Mucosa of descending colon (tissue), 3 donors: ENCODE measurements around the gene NUP85. TPM values are rescaled to one million over a fixed set of nuclear protein-coding genes. Genes with fewer than 3 reads are reported as not detected.

Source experiments
- ATAC-seq: fragments of 200-7000 bp; cut with Tn5 transposase; one replicate; pipeline ENCODE4 v1.9.1; 2020; ENCODE audit warnings: mild to moderate bottlenecking, moderate library complexity
- DNase-seq, 3 donors: peaks; one replicate each; pipeline ENCODE4 v3.0.0-alpha.2; 2020
- H3K36me3 ChIP-seq: fragments of 200-600 bp; one replicate; pipeline ENCODE4 v1.8.0; 2021; ENCODE audit warnings: low read depth, mild to moderate bottlenecking
- H3K4me1 ChIP-seq: fragments of 200-600 bp; one replicate; pipeline ENCODE4 v1.8.0; 2021; ENCODE audit warnings: low read depth, mild to moderate bottlenecking
- H3K4me3 ChIP-seq: fragments of 200-600 bp; one replicate; pipeline ENCODE4 v1.8.0; 2021; ENCODE audit warnings: mild to moderate bottlenecking
- H3K9me3 ChIP-seq: fragments of 200-600 bp; one replicate; pipeline ENCODE4 v1.8.0; 2021; ENCODE audit warnings: mild to moderate bottlenecking
- intact Hi-C, 2 donors: fragments of 100-400 bp; cut with DNase I in 1 of 2; cut with micrococcal nuclease in 1 of 2; formaldehyde crosslinking; loops; one replicate each; pipeline versions ENCODE4 v1.11.0 to v1.11.1; 2022; cut with DNase I, micrococcal nuclease
- total RNA-seq, 3 donors: library from RNA; stranded (reverse); fragmentation: NEBNext Ultra II Directional in 2 of 3; extraction: Animal tissue kit (Norgen Biotek cat#: 25700) in 2 of 3; gene quantifications; one replicate each; pipeline versions ENCODE4 v1.2.1 to v1.2.4, GENCODE V29; 2021 to 2023
- TF ChIP-seq, protein P1 (sequence below): fragments of 200-600 bp; IDR thresholded peaks from one replicate; pipeline ENCODE4 v1.8.0; 2022; ENCODE audit warnings: antibody characterized with exemption, mild to moderate bottlenecking
- donor health status: DM: no; HTN: no; CAD: no; lungs with moderate emphysema.
- donor health status: DM: no; HTN: no; CAD: no.
- donor health status: DM: no; HTN: yes; CAD: no.

Gene NUP85
- total RNA-seq, 3 donors from 2014 or later: 48.4 to 63.4 (median 62.2) TPM

DNA sequence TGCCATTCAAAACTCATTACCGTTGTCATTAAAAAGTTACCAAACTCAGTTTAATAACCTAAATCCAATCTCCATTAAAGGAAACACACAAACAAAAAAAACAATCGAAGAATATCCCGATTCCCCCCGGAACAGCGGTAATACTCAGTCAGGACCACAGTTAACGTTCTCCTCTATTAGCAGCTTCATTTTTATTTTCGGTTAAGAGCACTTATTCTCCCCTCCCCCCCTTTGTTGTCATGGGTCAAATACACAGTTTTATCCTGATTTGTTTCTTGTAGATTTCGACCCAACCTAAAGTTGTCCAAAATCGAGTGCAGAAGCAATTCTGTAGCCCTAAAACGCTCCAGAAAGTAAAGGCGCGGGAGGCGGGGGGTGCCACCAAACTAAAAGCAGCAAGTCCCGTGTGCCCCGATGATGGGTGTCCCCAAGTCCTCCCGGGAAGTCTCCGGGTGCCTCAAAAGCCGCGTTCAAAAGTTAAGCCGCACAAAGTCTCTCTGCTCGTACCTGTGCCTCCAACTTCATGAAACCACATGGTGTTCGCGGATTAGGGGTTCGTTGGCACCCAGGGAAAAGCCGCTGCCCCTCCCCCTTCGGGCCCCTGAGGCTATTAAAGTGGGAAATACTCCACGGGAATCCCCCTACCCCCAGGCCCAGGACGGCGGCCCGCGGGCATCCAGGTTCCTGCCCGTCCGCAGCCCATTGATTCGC is 23.7 kb upstream of the NUP85 start:
- TF ChIP-seq, protein P1, sequence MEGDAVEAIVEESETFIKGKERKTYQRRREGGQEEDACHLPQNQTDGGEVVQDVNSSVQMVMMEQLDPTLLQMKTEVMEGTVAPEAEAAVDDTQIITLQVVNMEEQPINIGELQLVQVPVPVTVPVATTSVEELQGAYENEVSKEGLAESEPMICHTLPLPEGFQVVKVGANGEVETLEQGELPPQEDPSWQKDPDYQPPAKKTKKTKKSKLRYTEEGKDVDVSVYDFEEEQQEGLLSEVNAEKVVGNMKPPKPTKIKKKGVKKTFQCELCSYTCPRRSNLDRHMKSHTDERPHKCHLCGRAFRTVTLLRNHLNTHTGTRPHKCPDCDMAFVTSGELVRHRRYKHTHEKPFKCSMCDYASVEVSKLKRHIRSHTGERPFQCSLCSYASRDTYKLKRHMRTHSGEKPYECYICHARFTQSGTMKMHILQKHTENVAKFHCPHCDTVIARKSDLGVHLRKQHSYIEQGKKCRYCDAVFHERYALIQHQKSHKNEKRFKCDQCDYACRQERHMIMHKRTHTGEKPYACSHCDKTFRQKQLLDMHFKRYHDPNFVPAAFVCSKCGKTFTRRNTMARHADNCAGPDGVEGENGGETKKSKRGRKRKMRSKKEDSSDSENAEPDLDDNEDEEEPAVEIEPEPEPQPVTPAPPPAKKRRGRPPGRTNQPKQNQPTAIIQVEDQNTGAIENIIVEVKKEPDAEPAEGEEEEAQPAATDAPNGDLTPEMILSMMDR: no peak
- intact Hi-C loops: no loop called here
- DNase-seq (peak in 2 of 3 donors; percentile 63 to 64), ATAC-seq (no peak)
- H3K36me3 ChIP-seq: no peaks in the 10 kb centered on the region
- H3K9me3 ChIP-seq: no peaks in the 10 kb centered on the region
- peak overlapping the region; percentile 87 for H3K4me3 ChIP-seq
- peaks cover 8% of the 10 kb centered on the region for H3K4me1 ChIP-seq

DNA sequence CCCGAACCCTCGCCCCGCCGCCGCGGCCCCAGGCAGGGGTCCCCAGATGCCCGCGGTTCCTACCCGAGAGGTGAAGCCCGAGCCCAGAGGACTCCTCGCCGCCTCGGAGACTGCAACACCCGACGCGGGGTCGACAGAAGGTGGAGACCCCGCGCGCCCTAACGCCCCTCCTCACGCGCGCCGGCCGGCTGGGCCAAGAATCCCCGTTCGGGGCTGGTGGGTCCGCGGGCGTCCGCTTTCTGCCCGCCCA is 23.2 kb upstream of the NUP85 start:
- no peaks in the 10 kb centered on the region for H3K9me3 ChIP-seq
- TF ChIP-seq, protein P1: no peak
- no peaks in the 10 kb centered on the region for H3K36me3 ChIP-seq
- peak overlapping the region; percentile 87 for H3K4me3 ChIP-seq
- peaks cover 8% of the 10 kb centered on the region for H3K4me1 ChIP-seq
- peak in 2 of 3 donors; percentile 56 to 64 for DNase-seq
- intact Hi-C loops: no loop called here
- peak; percentile 1 for ATAC-seq

DNA sequence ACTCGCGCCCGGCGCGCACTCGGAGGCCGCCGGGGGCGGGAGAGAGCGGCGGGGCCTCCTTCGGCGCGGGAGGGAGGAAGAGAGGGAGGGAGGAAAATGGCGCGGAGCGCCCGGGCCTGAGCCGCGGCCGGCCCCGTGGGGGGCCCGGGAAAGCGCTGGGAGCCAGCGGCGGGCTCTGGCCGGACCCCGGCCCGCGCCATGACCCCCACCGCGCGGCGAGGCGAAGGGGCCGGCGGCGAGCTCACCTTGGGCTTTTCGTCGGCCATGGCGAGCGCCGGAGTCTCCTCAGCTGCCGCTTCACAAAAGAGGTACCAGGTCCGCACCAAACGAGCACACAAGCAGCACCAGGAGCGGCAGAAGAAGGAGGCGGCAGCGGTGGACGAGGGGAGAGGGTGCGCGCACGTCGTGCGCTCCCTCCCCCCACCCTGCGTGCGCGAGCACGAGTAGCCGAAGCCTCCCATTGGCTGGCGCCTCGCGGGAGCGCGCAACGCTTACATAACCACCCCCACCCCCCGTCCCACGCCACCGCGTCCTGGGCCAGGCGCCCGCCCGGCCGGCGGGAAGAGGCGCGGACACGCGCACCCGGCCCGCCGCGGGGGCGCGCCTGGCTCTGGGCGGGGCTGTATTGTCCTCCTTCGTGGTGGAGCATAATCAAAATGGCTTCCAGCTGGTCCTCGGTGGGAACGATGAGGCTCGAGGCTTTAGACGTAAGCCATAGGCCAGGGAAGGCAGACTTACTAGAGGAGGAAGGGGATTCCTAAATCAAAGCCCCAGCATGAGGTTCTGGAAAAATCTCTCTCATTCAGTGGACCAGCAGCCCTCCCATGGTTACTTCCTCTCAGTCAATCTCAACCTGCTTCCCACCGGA is 22.7 kb upstream of the NUP85 start, which contains the start of gene SUMO2:
Gene SUMO2, minus strand, starts transcription at position 391 of the 868 bp plus-strand sequence. Its CDS starts 125 bp downstream, at position 266.
- no peaks in the 10 kb centered on the region for H3K9me3 ChIP-seq
- DNase-seq (peak; percentile 98), ATAC-seq (peak; percentile 97)
- intact Hi-C loops: no loop called here
- TF ChIP-seq, protein P1: peak; percentile 46
- peak within 1 kb of the TSS; percentile 87 for H3K4me3 ChIP-seq
- no peaks in the 10 kb centered on the region for H3K36me3 ChIP-seq
- peaks cover 8% of the 10 kb centered on the region for H3K4me1 ChIP-seq

DNA sequence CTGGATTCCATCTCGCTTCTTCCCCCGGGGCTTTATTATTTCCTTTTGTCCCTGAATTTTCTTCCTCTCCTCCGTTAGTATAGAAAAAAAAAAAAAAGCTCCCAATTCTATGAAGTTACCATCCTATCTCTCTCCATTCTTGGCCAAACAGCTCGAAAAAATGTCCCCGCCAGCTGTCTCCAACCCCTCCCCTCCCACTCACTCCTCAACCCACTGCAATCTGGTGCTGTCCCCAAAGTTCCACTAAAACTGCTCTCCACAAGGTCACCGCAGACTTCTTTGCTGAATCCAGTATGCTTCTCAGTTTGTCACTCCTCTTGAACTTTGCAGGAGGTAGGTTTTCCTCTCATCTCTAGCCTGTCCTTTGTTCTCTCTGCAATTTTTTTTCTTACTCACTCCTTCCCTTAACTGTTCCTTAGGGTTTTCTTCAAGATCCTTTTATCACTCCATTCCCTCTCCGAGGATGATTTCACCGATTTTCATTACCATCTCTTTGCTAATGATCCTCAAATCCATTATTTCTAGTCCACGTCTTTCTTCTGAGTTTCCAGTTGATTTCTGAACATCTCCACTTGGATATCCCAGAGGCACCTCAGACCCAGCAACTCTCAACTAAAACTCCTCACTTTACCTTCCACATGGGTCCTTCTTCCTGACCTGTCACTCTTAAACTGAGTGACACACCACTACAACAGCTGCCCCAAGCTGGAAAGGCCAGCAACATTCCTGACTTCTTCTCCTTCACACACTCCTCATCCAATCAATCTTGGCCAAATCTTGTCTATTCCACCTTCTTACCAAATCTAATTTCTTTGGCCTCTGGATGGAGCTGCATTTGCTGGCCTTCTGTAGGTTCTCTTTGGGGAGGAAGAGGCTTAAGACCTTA is 21.2 kb upstream of the NUP85 start:
- Histone ChIP-seq H3K36me3 (no peaks in the 10 kb centered on the region), H3K4me3 (no peak overlapping the region), H3K9me3 (no peaks in the 10 kb centered on the region), H3K4me1 (peaks cover 8% of the 10 kb centered on the region)
- intact Hi-C loops: no loop called here
- ATAC-seq: no peak
- DNase-seq: no peak
- TF ChIP-seq, protein P1: no peak

DNA sequence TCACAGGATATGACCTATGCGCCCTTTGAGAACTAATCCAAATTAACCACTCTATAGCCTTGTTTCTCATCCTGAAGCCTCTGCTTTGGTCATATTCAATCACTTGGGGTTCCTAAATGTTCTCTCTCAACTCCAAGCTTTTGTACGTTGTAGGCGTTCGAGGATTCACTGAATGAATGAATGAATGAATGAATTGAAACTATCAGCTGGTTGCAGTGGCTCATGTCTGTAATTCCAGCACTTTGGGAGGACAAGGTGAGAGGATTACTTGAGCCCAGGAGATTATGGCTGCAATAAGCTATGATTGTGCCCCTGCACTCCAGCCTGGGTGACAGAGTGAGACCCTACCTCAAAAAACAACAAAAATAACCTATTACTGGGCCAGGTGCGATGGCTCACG is 16.9 kb upstream of the NUP85 start:
- Histone ChIP-seq H3K4me1 (no peaks in the 10 kb centered on the region), H3K36me3 (no peaks in the 10 kb centered on the region), H3K4me3 (no peak overlapping the region), H3K9me3 (no peaks in the 10 kb centered on the region)
- TF ChIP-seq, protein P1: no peak
- intact Hi-C loops: no loop called here
- DNase-seq (no peak), ATAC-seq (no peak)
